Measurements from ENCODE around the gene RNF11. TPM values are rescaled to one million over a fixed set of nuclear protein-coding genes. Genes with fewer than 3 reads are reported as not detected.
A peak's percentile ranks its signal among the peaks of the same experiment; 100 is the strongest.

The RNF11 gene
- total RNA-seq, 4 donors from 2014 or later = 56.7 to 84.3 (median 76.2) TPM

GRCh38 chr1:51266181-51266580 lies 30.1 kb downstream of the RNF11 start:
- WGBS, 2 donors = 93 to 98% methylated on average over 2 of the region's 2 CpGs

GRCh38 chr1:51266791-51267190 lies 30.7 kb downstream of the RNF11 start:
- Histone ChIP-seq H3K9me3 (no peaks in the 10 kb centered on the region), H3K36me3 (peaks cover 0 to 8% (median 0%) of the 10 kb centered on the region in 3 donors), H3K27ac (no peak overlapping the region), H3K4me1 (peaks cover 0 to 67% (median 20%) of the 10 kb centered on the region in 4 donors), H3K27me3 (no peaks in the 10 kb centered on the region), H3K4me3 (no peak overlapping the region)
- no peak for DNase-seq (ENCODE audit: low spot score in 2 of 2)
- no peak for TF ChIP-seq POLR2A (IDR thresholded peaks at IDR 0.05)
- TF ChIP-seq CTCF (IDR thresholded peaks at IDR 0.05) = no peak
- TF ChIP-seq EP300 (IDR thresholded peaks at IDR 0.05) = no peak
- WGBS, 2 donors = 97 to 98% methylated on average over 4 of the region's 4 CpGs

More at GRCh38 chr1:51266181-51266580, 30.1 kb downstream of the RNF11 start:
- no peak for DNase-seq (ENCODE audit: low spot score in 2 of 2)
- no peaks in the 10 kb centered on the region for H3K27me3 ChIP-seq
- no peaks in the 10 kb centered on the region for H3K9me3 ChIP-seq
- H3K27ac ChIP-seq = no peak overlapping the region
- peaks cover 0 to 8% (median 0%) of the 10 kb centered on the region in 3 donors for H3K36me3 ChIP-seq
- H3K4me3 ChIP-seq = no peak overlapping the region
- H3K4me1 ChIP-seq = peaks cover 0 to 69% (median 20%) of the 10 kb centered on the region in 4 donors
- TF ChIP-seq POLR2A (IDR thresholded peaks at IDR 0.05) (no peak), CTCF (IDR thresholded peaks at IDR 0.05) (no peak)

GRCh38 chr1:51268634-51269033 lies 32.6 kb downstream of the RNF11 start:
- H3K27ac ChIP-seq = peak overlapping the region in 1 of 4 donors; percentile 9
- no peak for DNase-seq (ENCODE audit: low spot score in 2 of 2)
- peaks cover 0 to 8% (median 0%) of the 10 kb centered on the region in 3 donors for H3K36me3 ChIP-seq
- TF ChIP-seq CTCF (IDR thresholded peaks at IDR 0.05) = no peak
- TF ChIP-seq POLR2A (IDR thresholded peaks at IDR 0.05) = no peak
- no peak for TF ChIP-seq EP300 (IDR thresholded peaks at IDR 0.05)
- H3K4me1 ChIP-seq = peaks cover 0 to 62% (median 20%) of the 10 kb centered on the region in 4 donors
- no peaks in the 10 kb centered on the region for H3K9me3 ChIP-seq
- WGBS, 2 donors = 59 to 62% methylated on average over 2 of the region's 2 CpGs
- H3K4me3 ChIP-seq = no peak overlapping the region
- H3K27me3 ChIP-seq = no peaks in the 10 kb centered on the region

- H3K27ac ChIP-seq = no peak overlapping the region
- no peak for DNase-seq (ENCODE audit: low spot score in 2 of 2)
- no peaks in the 10 kb centered on the region for H3K9me3 ChIP-seq
- peaks cover 0 to 17% (median 0%) of the 10 kb centered on the region in 3 donors for H3K36me3 ChIP-seq
- no peaks in the 10 kb centered on the region for H3K27me3 ChIP-seq
- H3K4me1 ChIP-seq = peaks cover 0 to 42% (median 13%) of the 10 kb centered on the region in 4 donors
- no peak overlapping the region for H3K4me3 ChIP-seq
- TF ChIP-seq POLR2A (IDR thresholded peaks at IDR 0.05) (no peak), CTCF (IDR thresholded peaks at IDR 0.05) (no peak), EP300 (IDR thresholded peaks at IDR 0.05) (no peak)
Observed at GRCh38 chr1:51270751-51271150, 34.7 kb downstream of the RNF11 start.

- H3K36me3 ChIP-seq = peaks cover 0 to 34% (median 0%) of the 10 kb centered on the region in 3 donors
- no peak overlapping the region for H3K27ac ChIP-seq
- no peak for DNase-seq (ENCODE audit: low spot score in 2 of 2)
- peaks cover 0 to 28% (median 5%) of the 10 kb centered on the region in 4 donors for H3K4me1 ChIP-seq
- TF ChIP-seq EP300 (IDR thresholded peaks at IDR 0.05) = no peak
- TF ChIP-seq POLR2A (IDR thresholded peaks at IDR 0.05) = no peak
- no peak for TF ChIP-seq CTCF (IDR thresholded peaks at IDR 0.05)
- H3K9me3 ChIP-seq = no peaks in the 10 kb centered on the region
- H3K27me3 ChIP-seq = no peaks in the 10 kb centered on the region
- no peak overlapping the region for H3K4me3 ChIP-seq
Observed at GRCh38 chr1:51272916-51273315, 36.8 kb downstream of the RNF11 start.
